ENCODE measurements around the gene DISP3.

DNA sequence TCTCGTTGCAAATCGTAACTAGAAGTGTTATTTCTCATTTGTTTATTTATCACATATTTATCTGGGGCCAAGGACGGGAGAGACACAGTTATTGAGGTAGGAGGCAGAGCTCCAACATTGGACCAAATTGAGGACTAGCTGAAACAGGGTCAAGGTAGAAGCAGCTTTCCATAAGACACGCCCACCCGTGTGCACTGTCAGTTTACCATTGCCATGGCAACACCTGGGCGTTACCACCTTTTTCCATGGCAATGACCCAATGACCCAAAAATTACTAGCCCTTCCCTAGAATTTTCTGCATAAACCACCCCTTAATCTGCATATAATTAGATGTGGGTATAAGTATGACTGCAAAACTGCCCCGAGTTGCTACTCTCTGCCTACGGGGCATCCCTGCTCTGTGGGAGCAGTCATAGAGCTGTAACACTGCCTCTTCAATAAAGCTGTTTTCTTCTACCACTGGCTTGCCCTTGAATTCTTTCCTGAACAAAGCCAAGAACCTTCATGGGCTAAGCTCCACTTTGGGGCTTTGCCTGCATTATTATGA, 102.6 kb downstream of the DISP3 start:
- TF ChIP-seq EZH2 (IDR thresholded peaks at IDR 0.05; ENCODE audit: borderline replicate concordance, low read length) = no peak
- TF ChIP-seq, protein P1, sequence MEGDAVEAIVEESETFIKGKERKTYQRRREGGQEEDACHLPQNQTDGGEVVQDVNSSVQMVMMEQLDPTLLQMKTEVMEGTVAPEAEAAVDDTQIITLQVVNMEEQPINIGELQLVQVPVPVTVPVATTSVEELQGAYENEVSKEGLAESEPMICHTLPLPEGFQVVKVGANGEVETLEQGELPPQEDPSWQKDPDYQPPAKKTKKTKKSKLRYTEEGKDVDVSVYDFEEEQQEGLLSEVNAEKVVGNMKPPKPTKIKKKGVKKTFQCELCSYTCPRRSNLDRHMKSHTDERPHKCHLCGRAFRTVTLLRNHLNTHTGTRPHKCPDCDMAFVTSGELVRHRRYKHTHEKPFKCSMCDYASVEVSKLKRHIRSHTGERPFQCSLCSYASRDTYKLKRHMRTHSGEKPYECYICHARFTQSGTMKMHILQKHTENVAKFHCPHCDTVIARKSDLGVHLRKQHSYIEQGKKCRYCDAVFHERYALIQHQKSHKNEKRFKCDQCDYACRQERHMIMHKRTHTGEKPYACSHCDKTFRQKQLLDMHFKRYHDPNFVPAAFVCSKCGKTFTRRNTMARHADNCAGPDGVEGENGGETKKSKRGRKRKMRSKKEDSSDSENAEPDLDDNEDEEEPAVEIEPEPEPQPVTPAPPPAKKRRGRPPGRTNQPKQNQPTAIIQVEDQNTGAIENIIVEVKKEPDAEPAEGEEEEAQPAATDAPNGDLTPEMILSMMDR (IDR thresholded peaks at IDR 0.05; ENCODE audit: low read length) = no peak

All from OCI-LY1 (cell line).